ENCODE results near the gene IRF6. TPM values are rescaled to one million over a fixed set of nuclear protein-coding genes. Genes with fewer than 3 reads are reported as not detected.

The IRF6 gene
- total and polyA plus RNA-seq, 4 donors = 8.7 to 29.2 (median 18.6) TPM

DNA sequence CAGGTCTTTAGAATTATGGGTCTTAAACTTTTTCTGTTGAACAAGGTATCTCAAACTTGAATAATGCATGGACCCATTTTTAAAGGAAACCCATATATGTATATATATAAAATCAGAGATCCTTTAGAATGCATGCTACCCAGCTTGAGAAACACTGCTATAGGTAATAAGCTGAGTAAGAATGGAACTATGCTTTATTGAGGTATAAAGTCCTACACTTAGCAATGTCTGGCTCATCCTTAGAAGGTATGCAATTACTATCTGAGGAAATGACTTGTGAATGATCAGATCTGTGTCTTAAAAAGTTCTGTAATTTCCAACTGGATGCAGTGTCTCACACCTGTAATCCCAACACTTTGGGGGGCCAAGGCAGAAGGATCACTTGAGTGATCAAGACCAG lies 38.8 kb downstream of the IRF6 start:
- ATAC-seq (ENCODE audit: insufficient read depth, low FRiP score) (no peak), DNase-seq (no peak)
- Histone ChIP-seq H3K27ac (ENCODE audit: low read depth in 1 of 2, low read length in 1 of 2) (no peak overlapping the region), H3K4me3 (no peak overlapping the region), H3K27me3 (ENCODE audit: control insufficient read depth in 3 of 3, insufficient read depth in 3 of 3, low read length in 2 of 3) (no peaks in the 10 kb centered on the region), H3K9me3 (ENCODE audit: control insufficient read depth in 4 of 4, insufficient read depth in 3 of 4, low read length in 3 of 4) (no peaks in the 10 kb centered on the region), H3K4me1 (ENCODE audit: control insufficient read depth in 5 of 5, insufficient read depth in 5 of 5, low read length in 5 of 5) (peaks cover 0 to 20% (median 11%) of the 10 kb centered on the region in 5 donors), H3K36me3 (ENCODE audit: control insufficient read depth in 4 of 4, insufficient read depth in 4 of 4, low read length in 4 of 4) (no peaks in the 10 kb centered on the region), H3K9ac (ENCODE audit: insufficient read depth in 1 of 2, low read length in 2 of 2) (no peak overlapping the region)
- TF ChIP-seq, protein P1, sequence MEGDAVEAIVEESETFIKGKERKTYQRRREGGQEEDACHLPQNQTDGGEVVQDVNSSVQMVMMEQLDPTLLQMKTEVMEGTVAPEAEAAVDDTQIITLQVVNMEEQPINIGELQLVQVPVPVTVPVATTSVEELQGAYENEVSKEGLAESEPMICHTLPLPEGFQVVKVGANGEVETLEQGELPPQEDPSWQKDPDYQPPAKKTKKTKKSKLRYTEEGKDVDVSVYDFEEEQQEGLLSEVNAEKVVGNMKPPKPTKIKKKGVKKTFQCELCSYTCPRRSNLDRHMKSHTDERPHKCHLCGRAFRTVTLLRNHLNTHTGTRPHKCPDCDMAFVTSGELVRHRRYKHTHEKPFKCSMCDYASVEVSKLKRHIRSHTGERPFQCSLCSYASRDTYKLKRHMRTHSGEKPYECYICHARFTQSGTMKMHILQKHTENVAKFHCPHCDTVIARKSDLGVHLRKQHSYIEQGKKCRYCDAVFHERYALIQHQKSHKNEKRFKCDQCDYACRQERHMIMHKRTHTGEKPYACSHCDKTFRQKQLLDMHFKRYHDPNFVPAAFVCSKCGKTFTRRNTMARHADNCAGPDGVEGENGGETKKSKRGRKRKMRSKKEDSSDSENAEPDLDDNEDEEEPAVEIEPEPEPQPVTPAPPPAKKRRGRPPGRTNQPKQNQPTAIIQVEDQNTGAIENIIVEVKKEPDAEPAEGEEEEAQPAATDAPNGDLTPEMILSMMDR (IDR thresholded peaks at IDR 0.05; ENCODE audit: control extremely low read depth, extremely low read depth) = no peak

DNA sequence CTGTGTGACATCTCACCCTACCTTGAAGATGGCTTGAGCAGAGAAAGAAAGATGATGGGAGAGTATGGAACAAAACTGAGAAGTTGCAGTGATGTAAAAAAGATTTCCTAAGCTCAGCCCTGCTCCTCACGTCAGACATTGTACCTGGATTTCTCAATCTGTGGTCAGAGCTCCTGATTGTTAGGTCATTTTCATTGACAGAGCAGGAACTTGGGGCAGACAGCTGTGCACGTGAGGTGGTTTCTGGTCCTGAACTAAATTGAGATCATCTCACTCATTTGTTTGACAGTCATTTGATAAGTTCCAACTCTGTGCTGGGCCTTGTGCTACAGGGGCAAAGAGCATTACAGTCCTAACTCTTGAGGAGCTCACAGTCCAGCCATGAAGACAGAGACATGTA lies 39.9 kb downstream of the IRF6 start:
- H3K9ac ChIP-seq (ENCODE audit: insufficient read depth in 1 of 2, low read length in 2 of 2) = no peak overlapping the region
- ATAC-seq (ENCODE audit: insufficient read depth, low FRiP score) = no peak
- no peak for DNase-seq
- peaks cover 0 to 20% (median 7%) of the 10 kb centered on the region in 5 donors for H3K4me1 ChIP-seq (ENCODE audit: control insufficient read depth in 5 of 5, insufficient read depth in 5 of 5, low read length in 5 of 5)
- H3K9me3 ChIP-seq (ENCODE audit: control insufficient read depth in 4 of 4, insufficient read depth in 3 of 4, low read length in 3 of 4) = no peaks in the 10 kb centered on the region
- 31 to 65% methylated on average over 2 of the region's 2 CpGs for WGBS, 2 donors
- H3K27me3 ChIP-seq (ENCODE audit: control insufficient read depth in 3 of 3, insufficient read depth in 3 of 3, low read length in 2 of 3) = no peaks in the 10 kb centered on the region
- H3K36me3 ChIP-seq (ENCODE audit: control insufficient read depth in 4 of 4, insufficient read depth in 4 of 4, low read length in 4 of 4) = no peaks in the 10 kb centered on the region
- H3K4me3 ChIP-seq = no peak overlapping the region
- TF ChIP-seq, protein P1 (IDR thresholded peaks at IDR 0.05; ENCODE audit: control extremely low read depth, extremely low read depth) = no peak
- no peak overlapping the region for H3K27ac ChIP-seq (ENCODE audit: low read depth in 1 of 2, low read length in 1 of 2)

DNA sequence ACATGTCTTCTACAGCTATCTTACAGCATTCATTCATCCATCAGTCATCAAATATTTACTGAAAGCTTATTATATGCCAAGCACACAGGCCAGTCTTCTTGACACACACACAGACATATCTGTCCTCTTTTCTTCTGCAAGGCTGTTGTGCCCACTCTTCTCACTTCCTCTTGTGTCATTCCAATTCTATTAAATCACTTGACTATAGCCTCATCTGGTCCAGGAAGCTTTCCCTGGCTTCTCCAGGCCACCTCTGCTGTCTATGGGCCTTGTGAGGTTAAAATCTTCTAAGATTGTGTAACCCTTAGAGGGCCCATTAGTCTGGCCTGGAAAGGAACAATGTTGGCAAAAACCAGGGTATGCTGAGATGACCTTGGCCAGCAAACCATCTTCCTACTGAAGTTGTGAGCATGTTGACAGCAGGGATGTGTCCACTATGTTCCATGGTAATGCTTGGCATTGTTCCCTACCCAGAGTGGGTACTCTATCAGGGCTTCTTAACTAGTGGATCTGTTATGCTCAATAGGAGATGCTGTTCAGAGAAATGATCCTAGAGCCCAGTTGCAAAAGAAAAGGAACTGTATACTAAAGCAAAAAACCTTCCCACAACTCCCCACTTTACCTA lies 44.8 kb downstream of the IRF6 start:
- H3K36me3 ChIP-seq (ENCODE audit: control insufficient read depth in 4 of 4, insufficient read depth in 4 of 4, low read length in 4 of 4) = no peaks in the 10 kb centered on the region
- H3K27ac ChIP-seq (ENCODE audit: low read depth in 1 of 2, low read length in 1 of 2) = no peak overlapping the region
- no peak overlapping the region for H3K4me3 ChIP-seq
- no peaks in the 10 kb centered on the region for H3K9me3 ChIP-seq (ENCODE audit: control insufficient read depth in 4 of 4, insufficient read depth in 3 of 4, low read length in 3 of 4)
- TF ChIP-seq, protein P1 (IDR thresholded peaks at IDR 0.05; ENCODE audit: control extremely low read depth, extremely low read depth) = no peak
- H3K4me1 ChIP-seq (ENCODE audit: control insufficient read depth in 5 of 5, insufficient read depth in 5 of 5, low read length in 5 of 5) = peaks cover 0 to 1% (median 0%) of the 10 kb centered on the region in 5 donors
- DNase-seq = no peak
- no peak overlapping the region for H3K9ac ChIP-seq (ENCODE audit: insufficient read depth in 1 of 2, low read length in 2 of 2)
- H3K27me3 ChIP-seq (ENCODE audit: control insufficient read depth in 3 of 3, insufficient read depth in 3 of 3, low read length in 2 of 3) = no peaks in the 10 kb centered on the region
- ATAC-seq (ENCODE audit: insufficient read depth, low FRiP score) = no peak

DNA sequence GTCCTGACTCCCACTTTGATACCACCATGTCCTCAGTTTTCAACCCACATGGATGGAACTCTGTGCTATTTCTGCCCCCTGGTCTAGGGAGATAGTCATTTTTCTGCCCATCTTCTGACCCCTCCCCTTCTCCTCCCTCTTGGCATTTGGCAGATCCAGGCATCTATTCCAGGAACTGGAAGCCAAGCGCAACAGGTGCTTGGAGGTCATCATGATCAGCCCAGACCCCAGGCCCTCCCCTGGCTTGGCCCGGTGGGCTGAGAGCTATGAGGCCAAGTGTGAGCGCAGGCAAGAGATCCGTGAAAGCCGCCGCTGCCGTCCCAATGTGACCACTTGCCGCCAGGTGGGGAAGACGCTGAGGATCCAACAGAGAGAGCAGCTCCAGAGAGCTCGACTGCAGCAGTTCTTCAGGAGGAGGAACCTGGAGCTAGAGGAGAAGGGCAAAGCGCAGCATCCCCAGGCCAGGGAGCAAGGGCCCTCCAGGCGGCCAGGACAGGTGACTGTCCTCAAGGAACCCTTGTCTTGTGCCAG lies 46.0 kb downstream of the IRF6 start:
- Histone ChIP-seq H3K27ac (ENCODE audit: low read depth in 1 of 2, low read length in 1 of 2) (no peak overlapping the region), H3K9me3 (ENCODE audit: control insufficient read depth in 4 of 4, insufficient read depth in 3 of 4, low read length in 3 of 4) (no peaks in the 10 kb centered on the region), H3K9ac (ENCODE audit: insufficient read depth in 1 of 2, low read length in 2 of 2) (no peak overlapping the region), H3K4me3 (no peak overlapping the region), H3K36me3 (ENCODE audit: control insufficient read depth in 4 of 4, insufficient read depth in 4 of 4, low read length in 4 of 4) (no peaks in the 10 kb centered on the region), H3K4me1 (ENCODE audit: control insufficient read depth in 5 of 5, insufficient read depth in 5 of 5, low read length in 5 of 5) (peaks cover 0 to 1% (median 0%) of the 10 kb centered on the region in 5 donors), H3K27me3 (ENCODE audit: control insufficient read depth in 3 of 3, insufficient read depth in 3 of 3, low read length in 2 of 3) (no peaks in the 10 kb centered on the region)
- 94 to 97% methylated on average over 12 of the region's 12 CpGs for WGBS, 2 donors
- DNase-seq (no peak), ATAC-seq (ENCODE audit: insufficient read depth, low FRiP score) (no peak)
- TF ChIP-seq, protein P1 (IDR thresholded peaks at IDR 0.05; ENCODE audit: control extremely low read depth, extremely low read depth) = no peak

Measured in lung (tissue), 12 donors.